ENCODE results near the gene PRICKLE2.

Gene PRICKLE2

GRCh38 chr3:64240959-64241358 lies 15.7 kb upstream of the PRICKLE2 start:
- no peak for TF ChIP-seq SNAI2 (CRISPR knock-in tag; IDR thresholded peaks at IDR 0.05)
- no peak for TF ChIP-seq ISL1 (CRISPR knock-in tag; IDR thresholded peaks at IDR 0.05)
- TF ChIP-seq CSRNP3 (CRISPR knock-in tag; IDR thresholded peaks at IDR 0.05), result no peak
- no peak for TF ChIP-seq ARNTL (CRISPR knock-in tag; IDR thresholded peaks at IDR 0.05; ENCODE audit: borderline replicate concordance, low read depth)
- ATAC-seq, result no peak

- TF ChIP-seq CSDC2 (CRISPR knock-in tag; IDR thresholded peaks at IDR 0.05) (no peak), TCF4 (CRISPR knock-in tag; IDR thresholded peaks at IDR 0.05; ENCODE audit: borderline replicate concordance) (no peak), ISL1 (CRISPR knock-in tag; IDR thresholded peaks at IDR 0.05) (no peak), ESRRG (CRISPR knock-in tag; IDR thresholded peaks at IDR 0.05) (no peak), ZNF565 (CRISPR knock-in tag; conservative IDR thresholded peaks at IDR 0.05; ENCODE audit: low read depth) (no peak), CSRNP3 (CRISPR knock-in tag; IDR thresholded peaks at IDR 0.05) (no peak), TSHZ2 (CRISPR knock-in tag; IDR thresholded peaks at IDR 0.05) (no peak), BACH2 (CRISPR knock-in tag; IDR thresholded peaks at IDR 0.05; ENCODE audit: borderline replicate concordance) (no peak), ZNF70 (CRISPR knock-in tag; IDR thresholded peaks at IDR 0.05) (no peak), ZNF8 (CRISPR knock-in tag; IDR thresholded peaks at IDR 0.05) (no peak), ZFP30 (CRISPR knock-in tag; IDR thresholded peaks at IDR 0.05) (no peak), CREB5 (CRISPR knock-in tag; IDR thresholded peaks at IDR 0.05; ENCODE audit: low read depth) (no peak)
- no peak for ATAC-seq
Measured at GRCh38 chr3:64240396-64240795, 15.1 kb upstream of the PRICKLE2 start.

- TF ChIP-seq SNAI2 (CRISPR knock-in tag; IDR thresholded peaks at IDR 0.05) (no peak), ZNF8 (CRISPR knock-in tag; IDR thresholded peaks at IDR 0.05) (no peak)
- no peak for ATAC-seq
Measured at GRCh38 chr3:64239841-64240240, 14.6 kb upstream of the PRICKLE2 start.

- peak; percentile 99 for ATAC-seq
- peak; percentile 61; the same call in 1 of the 2 replicates for TF ChIP-seq PATZ1 (CRISPR knock-in tag; IDR thresholded peaks at IDR 0.05; ENCODE audit: borderline replicate concordance)
- 0 out of 2 replicates have a peak, but pooled peaks have one; percentile 38 for TF ChIP-seq ZFP3 (CRISPR knock-in tag; IDR thresholded peaks at IDR 0.05)
- TF ChIP-seq CSRNP3 (CRISPR knock-in tag; IDR thresholded peaks at IDR 0.05), result no peak
Measured at GRCh38 chr3:64238971-64239667, 13.9 kb upstream of the PRICKLE2 start.

Data from SK-N-SH treated with all-trans-retinoic acid at 6 μM for 48 hours (cell line).